OCI-LY3 (cell line): Measurements from ENCODE around the gene GALNT18.

Experiments
- H2AFZ ChIP-seq: fragments of 200-600, 300-600 bp; shearing (Covaris generic); 2 replicates; pipeline ENCODE4 v1.6.0; 2014; ENCODE audit warnings: antibody characterized with exemption, low read depth, low read length
- H3K27ac ChIP-seq: fragments of 200-600, 300-600 bp; sonication (generic); 2 replicates; pipeline ENCODE4 v1.5.1; 2014; ENCODE audit warnings: mild to moderate bottlenecking, low read length, moderate library complexity, mixed read lengths
- H3K27me3 ChIP-seq: fragments of 200-600, 300-600 bp; sonication (generic); 2 replicates; pipeline ENCODE4 v1.6.1; 2014; ENCODE audit warnings: low read depth, low read length, mixed read lengths
- H3K36me3 ChIP-seq: fragments of 200-600, 300-600 bp; sonication (generic); replicated peaks from 2 replicates; pipeline ENCODE3; 2014; ENCODE audit warnings: low read depth, low read length, mixed read lengths
- H3K4me1 ChIP-seq: fragments of 300-600, 200-600 bp; sonication (generic); 2 replicates; pipeline ENCODE4 v1.6.1; 2014; ENCODE audit warnings: low read length, mixed read lengths
- H3K4me2 ChIP-seq: fragments of 200-600, 300-600 bp; sonication (generic); 2 replicates; pipeline ENCODE4 v1.6.1; 2014; ENCODE audit warnings: low read length, mixed read lengths
- H3K4me3 ChIP-seq: fragments of 300-600, 200-600 bp; sonication (generic); 2 replicates; pipeline ENCODE4 v1.5.1; 2014; ENCODE audit warnings: antibody characterized with exemption, mild to moderate bottlenecking, low read length, moderate library complexity
- H3K79me2 ChIP-seq: fragments of 300-600, 200-600 bp; shearing (Covaris generic); 2 replicates; pipeline ENCODE4 v1.6.1; 2014; ENCODE audit warnings: mild to moderate bottlenecking, low read length, mixed read lengths
- H3K9ac ChIP-seq: fragments of 300-600, 200-600 bp; shearing (Covaris generic); 2 replicates; pipeline ENCODE4 v1.6.0; 2014; ENCODE audit warnings: mild to moderate bottlenecking, low read length, moderate library complexity
- H3K9me3 ChIP-seq: fragments of 200-600, 300-600 bp; shearing (Covaris generic); 2 replicates; pipeline ENCODE4 v1.6.1; 2014; ENCODE audit warnings: low read length, mixed read lengths; ENCODE audit not compliant: insufficient read depth
- H4K20me1 ChIP-seq: fragments of 200-600, 300-600 bp; sonication (generic); 2 replicates; pipeline ENCODE4 v1.6.1; 2016; ENCODE audit warnings: low read length, mixed read lengths; ENCODE audit not compliant: insufficient read depth
- CTCF ChIP-seq: fragments of 200-600, 300-600 bp; sonication (generic); IDR thresholded peaks from 2 replicates; pipeline ENCODE4 v1.5.1; 2014; ENCODE audit warnings: antibody characterized with exemption, low read length, low read depth
- EZH2phosphoT487 ChIP-seq: fragments of 200-600 bp; shearing (Covaris generic); IDR thresholded peaks from 2 replicates; pipeline ENCODE4 v1.6.1; 2018; ENCODE audit warnings: antibody characterized with exemption, mixed run types, low read depth

GALNT18 gene

GRCh38 chr11:11347592-11347991 is 274.2 kb downstream of the GALNT18 start:
- H3K27me3 ChIP-seq, result peaks cover 6% of the 10 kb centered on the region; the same call in 1 of the 2 replicates
- no peak overlapping the region for H2AFZ ChIP-seq
- no peaks in the 10 kb centered on the region for H3K36me3 ChIP-seq
- H3K9me3 ChIP-seq, result no peaks in the 10 kb centered on the region
- no peak overlapping the region for H3K4me2 ChIP-seq
- no peak overlapping the region for H3K4me3 ChIP-seq
- H3K27ac ChIP-seq, result no peak overlapping the region
- H3K4me1 ChIP-seq, result no peaks in the 10 kb centered on the region
- TF ChIP-seq CTCF, result no peak
- no peak for TF ChIP-seq EZH2phosphoT487
- H4K20me1 ChIP-seq, result no peaks in the 10 kb centered on the region
- no peaks in the 10 kb centered on the region for H3K79me2 ChIP-seq
- no peak overlapping the region for H3K9ac ChIP-seq

GRCh38 chr11:11346303-11346702 is 275.5 kb downstream of the GALNT18 start:
- Histone ChIP-seq H2AFZ (no peak overlapping the region), H3K4me1 (no peaks in the 10 kb centered on the region), H3K36me3 (no peaks in the 10 kb centered on the region), H3K9ac (no peak overlapping the region), H3K4me2 (no peak overlapping the region), H3K27me3 (peaks cover 6% of the 10 kb centered on the region; the same call in 1 of the 2 replicates), H4K20me1 (no peaks in the 10 kb centered on the region), H3K27ac (no peak overlapping the region), H3K4me3 (no peak overlapping the region), H3K79me2 (no peaks in the 10 kb centered on the region), H3K9me3 (no peaks in the 10 kb centered on the region)
- TF ChIP-seq CTCF (no peak), EZH2phosphoT487 (no peak)

GRCh38 chr11:11345099-11345498 is 276.7 kb downstream of the GALNT18 start:
- H3K4me3 ChIP-seq, result no peak overlapping the region
- no peak overlapping the region for H3K9ac ChIP-seq
- no peak overlapping the region for H2AFZ ChIP-seq
- H3K27ac ChIP-seq, result no peak overlapping the region
- no peak for TF ChIP-seq EZH2phosphoT487
- TF ChIP-seq CTCF, result no peak
- H3K27me3 ChIP-seq, result no peaks in the 10 kb centered on the region; the same call in 1 of the 2 replicates
- no peaks in the 10 kb centered on the region for H4K20me1 ChIP-seq
- H3K9me3 ChIP-seq, result no peaks in the 10 kb centered on the region
- H3K79me2 ChIP-seq, result no peaks in the 10 kb centered on the region
- H3K4me2 ChIP-seq, result no peak overlapping the region
- H3K4me1 ChIP-seq, result no peaks in the 10 kb centered on the region
- H3K36me3 ChIP-seq, result no peaks in the 10 kb centered on the region

GRCh38 chr11:11344045-11344444 is 277.8 kb downstream of the GALNT18 start:
- Histone ChIP-seq H2AFZ (no peak overlapping the region), H3K9me3 (no peaks in the 10 kb centered on the region), H3K4me3 (no peak overlapping the region), H3K4me2 (no peak overlapping the region), H4K20me1 (no peaks in the 10 kb centered on the region; the same call in 1 of the 2 replicates), H3K4me1 (no peaks in the 10 kb centered on the region), H3K36me3 (no peaks in the 10 kb centered on the region), H3K79me2 (no peaks in the 10 kb centered on the region), H3K27me3 (peaks cover 9% of the 10 kb centered on the region; the same call in 1 of the 2 replicates), H3K9ac (no peak overlapping the region), H3K27ac (no peak overlapping the region)
- no peak for TF ChIP-seq EZH2phosphoT487
- no peak for TF ChIP-seq CTCF
